ENCODE measurements around the gene BDNF.
"Not testable (repeated sequence)": the region's sequence is repeated elsewhere in the genome, so short reads cannot be mapped to it uniquely, and the experiment has no call there.

The BDNF gene

DNA sequence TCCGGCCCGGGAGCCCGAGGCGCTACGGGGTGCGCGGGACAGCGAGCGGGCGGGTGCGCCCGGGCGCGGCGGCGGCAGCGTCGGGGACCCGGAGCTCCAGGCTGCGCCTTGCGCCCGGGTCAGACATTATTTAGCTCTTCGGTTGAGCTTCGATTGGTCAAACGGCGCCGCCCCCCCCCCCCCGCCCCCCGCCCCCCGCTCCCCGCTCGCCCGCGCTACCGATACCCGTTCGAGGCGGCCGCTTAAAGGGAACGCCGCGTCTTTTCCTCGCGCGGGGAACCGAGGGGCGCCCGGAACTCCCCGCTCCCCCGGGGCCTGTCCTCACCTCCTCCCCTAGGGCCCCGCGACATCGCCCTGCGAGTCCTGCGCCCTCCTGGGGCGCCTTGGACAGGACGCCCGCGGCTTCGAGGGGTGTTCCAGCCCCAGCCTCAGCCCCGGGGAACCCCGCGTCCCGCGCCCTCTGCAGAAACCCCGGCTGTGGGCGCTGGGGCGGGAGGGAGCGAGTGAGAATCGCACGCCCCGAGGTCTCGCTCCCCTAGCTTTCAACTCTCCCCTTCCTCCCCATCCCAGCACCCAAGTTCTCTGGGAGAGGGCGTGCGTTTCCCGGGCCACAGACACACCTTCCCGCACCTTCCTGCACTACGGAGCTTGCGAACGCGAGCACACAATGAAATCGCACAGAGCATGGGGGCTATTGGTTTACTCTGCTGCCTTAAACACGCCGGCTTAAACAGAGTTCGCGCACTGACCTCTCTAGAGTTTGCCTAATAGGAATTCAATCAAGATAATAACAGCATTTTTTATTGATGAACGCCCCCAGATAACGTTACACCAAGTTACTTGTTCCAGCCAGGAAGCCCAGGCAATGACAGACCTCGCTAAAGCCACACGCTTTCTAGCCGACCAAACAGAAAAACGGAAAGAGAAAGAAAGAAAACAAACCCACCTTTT is at the start of gene BDNF:
BDNF (minus strand) TSS at position 105 of the 951 bp plus-strand sequence. CDS start 41,891 bp downstream, outside the sequence.
- no peak for DNase-seq (ENCODE audit: insufficient read length, low spot score)

GRCh38 chr11:27740362-27741013 is 40.2 kb upstream of the BDNF start:
- FAIRE-seq: no peak
- DNase-seq (ENCODE audit: insufficient read length, low spot score): no peak

More for the DNA sequence above, at the start of gene BDNF:
- FAIRE-seq: no peak

GRCh38 chr11:27735281-27735680 is 35.0 kb upstream of the BDNF start:
- FAIRE-seq (no peak), DNase-seq (ENCODE audit: insufficient read length, low spot score) (no peak)

GRCh38 chr11:27731803-27732202 is 31.5 kb upstream of the BDNF start:
- FAIRE-seq: not testable (repeated sequence)

GRCh38 chr11:27726981-27727380 is 26.7 kb upstream of the BDNF start:
- FAIRE-seq: no peak
- DNase-seq (ENCODE audit: insufficient read length, low spot score): no peak

More at GRCh38 chr11:27731803-27732202, 31.5 kb upstream of the BDNF start:
- not testable (repeated sequence) for DNase-seq (ENCODE audit: insufficient read length, low spot score)

GRCh38 chr11:27723687-27724086 is 23.4 kb upstream of the BDNF start:
- no peak for DNase-seq (ENCODE audit: insufficient read length, low spot score)
- no peak for FAIRE-seq

GRCh38 chr11:27722953-27723344 is 22.7 kb upstream of the BDNF start:
- FAIRE-seq: no peak

DNA sequence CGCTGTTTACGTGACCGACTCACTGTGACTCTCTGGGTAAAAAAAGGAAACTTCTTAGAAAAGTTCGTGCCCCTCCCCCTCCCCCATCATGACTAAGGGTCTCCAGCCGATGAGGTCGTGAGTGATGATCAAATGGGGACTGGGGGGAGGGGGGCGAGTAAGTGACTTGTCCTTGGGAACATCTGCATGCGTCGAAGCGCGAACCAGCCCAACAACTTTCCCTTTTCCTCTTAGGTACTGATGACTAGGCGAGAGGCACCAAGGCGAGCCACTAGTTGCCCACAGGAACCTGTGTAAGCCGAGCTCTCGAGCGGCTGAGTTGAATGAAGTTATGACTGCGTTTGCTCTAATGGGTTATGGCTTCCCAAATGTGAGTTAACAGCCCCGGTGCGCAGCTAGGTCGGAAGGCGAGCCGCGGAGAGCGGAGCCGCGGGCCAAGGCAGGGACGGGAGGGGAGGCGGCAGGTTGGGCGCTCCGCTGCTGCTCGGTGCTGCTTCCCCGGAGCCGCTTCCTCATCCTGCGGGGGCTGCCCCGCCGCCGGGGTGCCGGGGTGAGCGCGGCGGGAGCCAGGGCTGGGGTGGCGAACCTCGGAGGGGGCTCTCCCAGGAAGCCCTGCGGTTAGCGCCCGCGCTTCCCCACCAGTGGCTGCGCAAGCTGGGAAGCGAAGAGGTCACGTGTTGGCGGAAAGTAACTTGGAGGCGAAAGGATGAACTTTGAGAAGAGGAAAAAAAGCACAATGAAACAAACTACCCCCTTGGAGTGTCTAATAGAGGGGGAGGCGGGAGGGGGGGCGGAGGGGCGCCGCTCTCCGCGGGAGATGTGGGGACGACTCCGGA is 22.1 kb upstream of the BDNF start:
- no peak for FAIRE-seq
- DNase-seq (ENCODE audit: insufficient read length, low spot score): no peak

More at GRCh38 chr11:27722953-27723344, 22.7 kb upstream of the BDNF start:
- no peak for DNase-seq (ENCODE audit: insufficient read length, low spot score)

- no peak for DNase-seq (ENCODE audit: insufficient read length, low spot score)
- FAIRE-seq: no peak
Measured at GRCh38 chr11:27721264-27722116, 21.2 kb upstream of the BDNF start.

DNA sequence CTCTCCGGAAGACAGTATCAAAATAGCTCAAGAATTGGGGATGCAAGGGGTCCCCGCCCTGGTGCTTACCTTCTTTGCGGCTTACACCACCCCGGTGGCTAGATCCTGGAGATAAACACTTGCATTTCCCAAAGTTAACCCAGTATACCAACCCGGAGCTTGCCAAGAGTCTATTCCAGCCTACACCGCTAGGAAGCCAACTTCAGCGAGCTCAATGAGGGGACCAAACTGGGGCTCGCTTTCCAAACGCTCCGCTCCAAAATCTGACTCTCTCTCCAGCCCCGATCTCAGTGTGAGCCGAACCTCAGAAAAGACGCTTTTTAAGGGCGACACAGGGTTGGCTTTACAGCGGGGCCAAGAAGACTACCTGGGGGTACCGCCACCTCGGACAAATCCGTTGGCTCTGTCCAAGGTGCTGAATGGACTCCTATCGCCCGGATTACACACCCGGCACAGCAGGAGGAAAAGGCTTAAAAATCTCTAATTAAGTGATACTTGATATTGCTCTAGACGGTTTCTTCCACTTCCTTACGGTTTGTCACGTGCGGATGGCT is 20.1 kb upstream of the BDNF start:
- FAIRE-seq: no peak
- no peak for DNase-seq (ENCODE audit: insufficient read length, low spot score)

GRCh38 chr11:27719546-27719925 is 19.3 kb upstream of the BDNF start:
- DNase-seq (ENCODE audit: insufficient read length, low spot score) (no peak), FAIRE-seq (no peak)

DNA sequence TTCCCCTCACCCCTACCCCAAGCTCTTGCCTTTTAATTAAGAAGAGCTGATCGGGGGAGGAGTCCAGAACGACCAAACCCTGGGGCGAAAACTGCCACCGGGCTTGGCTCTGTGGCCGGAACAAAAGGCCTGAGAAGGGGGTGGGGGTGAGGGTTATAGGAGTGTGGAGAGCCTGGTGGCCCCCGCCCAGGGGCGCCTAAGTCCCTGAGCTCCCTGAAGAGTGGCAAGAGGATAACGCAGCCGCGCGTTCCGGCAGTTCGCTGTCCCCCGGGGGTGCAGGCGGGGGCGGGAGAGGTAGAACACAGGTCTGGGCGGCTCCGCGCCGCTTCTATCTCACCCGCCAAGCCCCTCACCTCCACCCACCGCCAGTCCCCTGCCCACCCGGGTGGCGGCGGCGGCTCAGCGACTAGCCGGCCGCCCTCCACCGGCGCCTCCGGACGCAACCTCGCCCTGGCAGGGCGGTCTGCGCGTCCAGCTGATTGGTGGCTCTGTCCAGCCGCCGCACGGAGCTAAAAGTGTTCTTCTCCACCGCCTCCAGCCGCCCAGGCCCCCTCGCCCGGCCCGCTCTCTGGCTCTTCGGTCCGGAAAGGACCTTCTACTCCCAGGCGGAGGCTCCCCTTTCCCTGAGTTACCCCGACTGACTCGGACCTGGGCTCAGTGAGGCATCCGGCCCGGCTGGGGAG is 18.7 kb upstream of the BDNF start:
- DNase-seq (ENCODE audit: insufficient read length, low spot score): no peak
- no peak for FAIRE-seq

GRCh38 chr11:27718346-27718862 is 18.1 kb upstream of the BDNF start:
- FAIRE-seq: no peak
- DNase-seq (ENCODE audit: insufficient read length, low spot score): no peak

- DNase-seq (ENCODE audit: insufficient read length, low spot score): no peak
- FAIRE-seq: no peak
Measured at GRCh38 chr11:27717801-27718229, 17.6 kb upstream of the BDNF start.

DNA sequence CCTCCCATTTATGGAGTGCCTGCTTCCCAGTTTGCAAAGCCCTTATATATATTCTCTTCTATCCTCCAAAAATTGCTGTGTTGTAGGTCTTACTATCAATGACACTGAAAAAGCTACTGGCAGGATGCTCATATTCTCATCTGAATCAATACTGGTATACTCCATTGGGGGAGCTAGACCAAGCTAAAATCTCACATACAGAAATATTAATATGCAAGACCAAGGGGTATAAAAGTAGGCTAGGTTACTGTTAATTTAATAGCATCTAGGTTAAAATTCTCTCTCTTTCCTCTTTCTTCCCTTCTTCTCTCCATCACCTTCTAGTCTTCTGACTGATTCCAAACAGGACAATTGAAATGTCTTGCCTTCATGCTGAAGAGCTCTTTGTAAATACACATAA is 17.1 kb upstream of the BDNF start:
- DNase-seq (ENCODE audit: insufficient read length, low spot score) (no peak), FAIRE-seq (no peak)

DNA sequence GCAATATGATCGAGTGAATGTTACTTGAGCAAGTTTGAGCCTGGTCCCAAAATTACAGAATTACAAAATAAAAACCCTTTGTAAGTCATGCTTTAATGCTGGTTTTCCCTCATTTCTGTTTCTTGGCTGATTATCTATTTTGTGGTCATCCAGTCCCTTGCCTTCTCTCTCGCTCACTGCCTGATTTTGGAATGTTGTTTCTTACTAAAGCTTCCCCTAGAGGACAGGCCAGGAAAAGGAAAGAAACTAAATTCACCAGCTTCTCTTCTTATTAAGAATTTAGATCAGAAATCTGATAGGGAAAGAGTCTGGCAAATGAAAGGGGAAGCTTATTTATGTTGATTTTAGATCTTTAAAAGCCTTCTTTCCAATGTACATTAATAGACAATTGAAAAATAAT is 16.6 kb upstream of the BDNF start:
- no peak for FAIRE-seq
- DNase-seq (ENCODE audit: insufficient read length, low spot score): no peak

GRCh38 chr11:27716216-27716615 is 16.0 kb upstream of the BDNF start:
- FAIRE-seq (no peak), DNase-seq (ENCODE audit: insufficient read length, low spot score) (no peak)

- DNase-seq (ENCODE audit: insufficient read length, low spot score) (no peak), FAIRE-seq (no peak)
Measured at GRCh38 chr11:27711725-27712124, 11.5 kb upstream of the BDNF start.

GRCh38 chr11:27710536-27710935 is 10.3 kb upstream of the BDNF start:
- DNase-seq (ENCODE audit: insufficient read length, low spot score) (no peak), FAIRE-seq (no peak)
